ENCODE measurements around the gene SORCS2.

SORCS2 gene

DNA sequence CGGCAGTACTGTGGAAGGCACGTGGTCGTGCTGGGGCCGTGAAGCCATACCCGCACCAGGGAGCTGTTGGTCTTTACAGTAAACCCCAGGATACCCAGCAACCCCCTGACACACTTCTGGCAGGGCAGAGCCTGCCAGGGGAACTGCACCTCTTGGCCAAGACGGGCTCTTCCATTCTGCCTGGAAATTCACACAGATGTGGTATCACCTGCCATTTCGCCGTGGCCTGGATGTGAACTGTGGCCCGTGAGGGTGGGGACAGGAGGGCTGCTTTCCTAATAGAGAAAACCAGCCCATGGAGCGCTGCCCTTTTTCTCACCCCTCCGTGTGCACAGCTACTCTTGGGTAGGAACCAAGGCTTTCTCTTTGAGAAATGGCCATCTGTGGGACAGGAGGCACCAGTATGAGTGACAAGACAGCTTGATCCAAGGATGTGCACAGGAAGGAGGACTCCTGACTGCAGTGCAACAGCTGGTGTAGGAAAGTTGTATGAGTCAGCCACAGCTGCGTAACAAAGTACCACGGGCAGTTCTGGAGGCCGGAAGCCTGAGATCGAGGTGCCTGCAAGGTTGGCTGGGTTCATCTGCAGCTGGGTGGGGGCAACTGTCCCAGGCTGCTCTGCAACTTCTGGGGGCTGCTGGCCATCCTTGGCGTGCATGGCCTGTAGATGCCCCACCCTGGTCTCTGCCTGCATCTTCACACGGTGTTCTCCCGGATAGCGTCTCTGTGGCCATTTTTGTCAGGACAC lies 146.7 kb downstream of the SORCS2 start:
- DNase-seq (ENCODE audit: low read depth), result no peak

DNA sequence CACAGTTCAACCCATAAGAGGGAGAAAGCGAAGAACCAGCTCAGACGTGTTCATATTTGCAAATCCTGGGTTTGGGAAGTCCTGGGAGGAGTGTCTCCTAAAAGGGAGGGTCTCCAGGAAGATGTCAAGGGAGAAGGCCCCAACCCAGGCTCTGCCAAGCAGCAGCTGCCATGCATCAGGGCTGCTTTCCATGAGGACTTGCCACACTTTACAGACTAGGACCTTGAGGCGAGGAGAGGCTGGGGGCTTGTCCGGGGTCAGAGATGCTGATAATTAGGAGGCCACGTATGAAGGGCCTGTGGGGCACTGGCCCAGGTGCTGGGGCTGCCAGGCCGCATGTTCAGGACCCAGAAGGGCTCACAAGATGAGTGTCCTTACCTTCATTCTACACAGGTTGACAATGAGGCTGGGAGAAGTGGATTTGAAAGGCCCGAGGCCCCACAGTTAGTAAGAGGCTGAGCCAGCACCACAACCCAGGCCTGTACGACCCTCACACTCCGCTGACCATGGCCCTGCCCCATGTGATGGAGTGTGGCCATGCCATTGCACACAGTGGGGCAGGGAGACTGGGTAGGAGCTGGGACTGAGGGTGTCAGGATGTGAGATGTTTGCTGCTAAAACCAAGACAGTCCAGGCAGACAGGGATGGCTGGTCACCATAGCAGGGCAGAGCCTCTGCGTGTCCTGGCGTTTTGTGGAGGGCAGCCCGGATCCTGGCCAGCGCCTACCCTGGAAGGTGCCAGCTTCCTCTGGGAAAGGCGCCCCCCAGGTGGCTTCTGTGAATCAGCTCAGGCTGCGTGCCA lies 147.6 kb downstream of the SORCS2 start:
- no peak for DNase-seq (ENCODE audit: low read depth)

DNA sequence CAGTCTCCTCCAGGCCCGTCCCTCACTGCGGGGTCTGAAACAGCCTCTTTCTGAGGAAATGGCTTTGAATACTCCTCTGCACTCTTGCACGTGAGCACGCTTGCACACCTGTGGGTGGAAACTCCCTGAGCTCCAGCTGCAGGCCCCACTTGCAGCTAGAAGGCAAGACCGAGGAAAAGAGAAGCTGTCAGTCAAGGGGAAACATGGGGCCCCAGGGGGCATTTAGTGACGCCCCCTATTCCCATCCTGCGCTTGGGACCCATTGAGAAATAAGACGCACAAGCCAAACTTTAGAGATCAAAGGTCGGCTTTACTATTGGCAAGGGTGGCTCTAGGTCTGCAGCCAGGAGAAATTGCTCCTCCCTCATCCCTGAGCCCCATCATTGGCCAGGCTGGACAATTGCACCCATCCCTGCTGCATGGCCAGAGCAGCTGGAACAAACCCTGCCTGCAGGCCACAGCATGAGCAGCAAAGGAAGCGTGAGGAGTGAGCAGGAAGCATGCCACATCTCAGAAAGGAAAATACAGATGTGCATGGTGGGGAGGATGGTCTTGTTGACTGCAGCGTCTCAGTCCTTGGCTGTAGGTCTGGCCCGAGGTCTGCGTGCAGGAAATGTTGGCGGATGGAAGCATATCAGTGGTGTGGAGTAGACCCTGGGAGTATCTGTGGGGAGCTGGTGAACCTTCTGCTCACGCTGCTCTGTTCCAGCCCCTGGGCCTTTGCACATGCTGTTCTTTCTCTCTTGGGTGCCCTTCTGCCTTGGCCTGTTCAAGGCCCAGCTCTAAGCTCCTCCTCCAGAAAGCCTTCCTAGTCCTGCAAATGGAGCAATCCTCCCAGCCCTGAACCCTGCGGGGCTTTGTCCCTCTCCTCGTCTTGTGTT lies 148.5 kb downstream of the SORCS2 start:
- no peak for DNase-seq (ENCODE audit: low read depth)

DNA sequence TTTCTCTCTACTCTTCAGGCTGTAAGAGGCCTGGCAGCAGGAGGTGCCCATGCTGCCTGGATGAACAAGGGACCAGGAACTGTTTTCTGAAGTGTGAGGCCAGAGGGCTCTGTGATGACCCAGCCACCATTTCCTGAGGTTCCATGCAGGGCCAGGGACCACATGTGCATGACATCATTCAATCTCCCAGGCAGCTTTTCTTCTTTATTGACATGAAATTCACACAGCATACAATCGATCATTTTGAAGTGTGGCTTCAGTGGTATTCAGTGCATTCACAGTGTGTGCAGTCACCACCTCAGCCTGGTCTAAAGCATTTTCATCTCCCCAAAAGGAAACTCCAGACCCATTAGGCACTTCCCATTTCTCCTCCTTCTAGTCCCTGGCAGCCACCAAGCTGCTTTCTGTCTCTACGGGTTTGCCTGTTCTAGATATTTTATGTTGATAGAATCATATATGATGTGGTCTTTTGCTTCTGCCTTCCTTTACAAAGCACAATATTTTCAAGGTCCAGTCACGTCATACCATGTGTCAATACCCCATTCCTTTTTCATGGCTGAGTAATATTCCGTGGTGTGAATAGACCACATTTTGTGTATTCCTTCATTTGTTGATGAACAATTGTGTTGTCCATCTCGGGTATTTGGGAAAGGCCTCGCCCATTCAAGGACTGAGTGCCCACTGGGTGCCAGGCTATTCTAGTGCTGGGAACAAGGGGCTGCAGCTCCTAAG lies 149.3 kb downstream of the SORCS2 start:
- no peak for DNase-seq (ENCODE audit: low read depth)

DNA sequence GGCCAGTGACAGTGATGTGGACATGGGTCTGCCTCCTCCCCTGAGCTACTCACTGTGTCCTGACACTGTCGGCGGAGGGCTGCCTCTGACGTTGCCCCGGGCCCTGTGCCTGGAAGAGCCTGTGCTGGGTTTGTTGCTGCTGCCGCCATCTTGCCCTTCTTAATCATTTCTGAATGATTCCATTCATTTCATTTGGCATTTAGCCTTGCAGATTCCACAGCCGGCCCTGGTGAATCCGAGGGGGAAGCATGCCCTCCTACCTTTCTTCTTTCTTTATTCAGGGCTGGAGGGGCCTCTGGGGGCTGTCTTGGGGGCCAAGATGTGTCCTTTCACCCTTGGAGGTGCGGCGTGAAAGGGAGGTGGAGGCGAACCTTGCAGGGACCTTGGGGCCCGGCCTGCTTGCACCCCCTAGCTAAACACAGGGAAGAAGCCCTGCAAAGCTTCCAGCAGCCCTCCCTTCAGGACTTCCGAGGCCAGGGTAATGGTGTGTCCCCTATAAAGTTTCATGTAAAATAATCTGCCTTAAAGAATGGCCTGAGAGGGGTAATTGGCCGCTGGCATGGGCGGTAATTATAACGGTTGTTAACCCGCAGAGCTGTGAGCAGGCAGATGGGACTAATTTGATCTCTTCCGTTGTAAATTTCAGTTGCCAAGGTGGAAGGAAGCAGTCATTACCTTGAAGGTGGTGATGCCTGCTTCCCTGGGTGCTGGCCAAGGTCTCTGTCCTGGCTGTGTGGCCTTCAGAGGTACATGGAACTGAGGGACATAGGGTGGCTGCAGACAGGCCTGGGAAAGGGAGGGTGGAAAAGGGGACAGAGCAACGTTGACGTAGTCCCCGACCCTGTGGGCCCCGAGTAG lies 150.1 kb downstream of the SORCS2 start:
- DNase-seq (ENCODE audit: low read depth), result no peak

DNA sequence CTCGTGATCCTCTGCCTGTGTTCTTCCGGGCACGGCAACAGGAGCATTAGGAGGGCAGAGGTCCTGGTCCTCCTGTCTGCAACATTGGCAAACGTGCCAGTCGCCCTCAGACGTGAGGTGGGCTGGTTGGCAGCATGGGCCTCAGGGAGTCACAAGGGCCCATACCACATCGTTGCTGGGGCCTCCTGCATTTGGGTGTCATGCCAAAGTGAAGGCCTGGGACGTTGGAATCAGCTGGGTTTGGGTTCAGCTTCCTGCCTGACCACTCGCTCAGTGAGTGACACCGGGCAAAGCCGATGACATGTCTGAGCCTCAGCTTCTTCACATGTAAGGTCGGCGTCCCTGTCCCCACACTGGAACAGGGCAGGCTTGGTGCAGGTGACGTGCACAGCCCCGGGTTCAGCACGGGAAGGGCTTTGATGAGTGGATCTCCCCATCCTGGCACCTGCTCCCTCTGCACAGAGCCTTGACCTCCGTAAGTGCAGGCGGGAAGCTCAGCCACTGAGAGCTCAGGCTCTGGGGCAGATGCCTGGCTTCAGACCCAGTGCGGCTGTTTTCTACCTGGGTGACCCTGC lies 150.8 kb downstream of the SORCS2 start:
- DNase-seq (ENCODE audit: low read depth), result no peak

DNA sequence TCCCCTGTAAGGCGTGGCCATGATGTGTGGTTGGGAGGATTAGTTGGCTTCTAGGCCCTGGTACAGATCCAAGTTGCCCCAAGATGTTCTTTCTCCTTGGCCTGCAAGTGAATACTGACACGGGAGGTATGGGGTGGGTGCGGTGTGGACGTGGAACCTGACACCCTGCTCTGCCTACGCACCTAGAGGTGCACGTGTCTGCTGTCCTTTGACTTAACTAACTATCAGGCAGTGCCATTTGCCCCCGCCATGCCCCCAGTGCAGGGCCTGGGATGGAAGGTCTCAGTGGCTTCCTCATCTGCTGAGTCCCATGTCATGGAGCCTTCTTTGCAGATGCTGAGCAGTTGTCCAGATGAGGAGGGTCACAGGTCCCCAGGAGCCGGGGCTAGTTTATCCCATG lies 151.6 kb downstream of the SORCS2 start:
- no peak for DNase-seq (ENCODE audit: low read depth)

DNA sequence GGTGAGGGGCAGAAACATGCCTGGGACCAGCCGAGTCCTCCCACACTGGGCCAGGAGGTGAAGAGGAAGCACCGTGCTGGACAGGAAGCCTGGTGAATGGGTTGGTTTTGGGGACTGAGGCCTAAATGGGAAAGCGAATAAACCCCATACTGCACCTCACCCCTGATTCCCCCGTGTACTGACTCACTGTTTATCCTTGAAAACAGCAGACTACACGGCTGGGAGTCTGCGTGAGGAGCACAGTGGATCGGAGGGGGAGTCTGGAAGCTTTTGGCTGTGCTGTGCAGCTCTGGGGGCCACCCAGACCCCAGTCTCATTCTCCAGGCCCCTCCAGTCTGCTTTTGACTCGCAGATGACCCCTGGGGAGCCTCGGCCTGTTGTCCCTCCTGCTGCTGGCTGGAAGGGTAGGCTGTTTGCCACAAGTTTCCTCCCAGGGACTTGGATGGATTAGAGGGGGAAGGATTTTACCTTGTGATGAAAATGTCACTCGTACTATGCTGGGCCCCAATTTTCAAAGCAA lies 152.4 kb downstream of the SORCS2 start:
- no peak for DNase-seq (ENCODE audit: low read depth)

DNA sequence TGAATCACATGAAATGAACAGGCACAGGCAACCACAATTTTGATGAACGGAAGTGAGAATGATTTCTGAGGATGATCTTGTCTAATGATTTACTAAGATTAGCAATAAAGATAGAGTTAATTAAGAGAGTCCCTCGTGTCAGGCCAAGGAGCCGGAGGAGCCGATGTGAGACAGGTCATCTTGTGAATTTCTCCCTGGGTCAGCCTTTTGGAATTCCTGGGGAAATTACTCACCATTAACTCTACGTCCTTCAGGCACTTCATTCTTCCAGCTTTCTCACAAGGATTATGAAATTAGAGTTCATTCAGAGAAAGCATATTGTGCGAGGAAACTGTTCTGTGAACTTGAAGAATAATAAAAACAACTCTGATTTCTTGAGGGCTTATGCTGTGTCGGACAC lies 155.6 kb downstream of the SORCS2 start:
- DNase-seq (ENCODE audit: low read depth), result no peak

DNA sequence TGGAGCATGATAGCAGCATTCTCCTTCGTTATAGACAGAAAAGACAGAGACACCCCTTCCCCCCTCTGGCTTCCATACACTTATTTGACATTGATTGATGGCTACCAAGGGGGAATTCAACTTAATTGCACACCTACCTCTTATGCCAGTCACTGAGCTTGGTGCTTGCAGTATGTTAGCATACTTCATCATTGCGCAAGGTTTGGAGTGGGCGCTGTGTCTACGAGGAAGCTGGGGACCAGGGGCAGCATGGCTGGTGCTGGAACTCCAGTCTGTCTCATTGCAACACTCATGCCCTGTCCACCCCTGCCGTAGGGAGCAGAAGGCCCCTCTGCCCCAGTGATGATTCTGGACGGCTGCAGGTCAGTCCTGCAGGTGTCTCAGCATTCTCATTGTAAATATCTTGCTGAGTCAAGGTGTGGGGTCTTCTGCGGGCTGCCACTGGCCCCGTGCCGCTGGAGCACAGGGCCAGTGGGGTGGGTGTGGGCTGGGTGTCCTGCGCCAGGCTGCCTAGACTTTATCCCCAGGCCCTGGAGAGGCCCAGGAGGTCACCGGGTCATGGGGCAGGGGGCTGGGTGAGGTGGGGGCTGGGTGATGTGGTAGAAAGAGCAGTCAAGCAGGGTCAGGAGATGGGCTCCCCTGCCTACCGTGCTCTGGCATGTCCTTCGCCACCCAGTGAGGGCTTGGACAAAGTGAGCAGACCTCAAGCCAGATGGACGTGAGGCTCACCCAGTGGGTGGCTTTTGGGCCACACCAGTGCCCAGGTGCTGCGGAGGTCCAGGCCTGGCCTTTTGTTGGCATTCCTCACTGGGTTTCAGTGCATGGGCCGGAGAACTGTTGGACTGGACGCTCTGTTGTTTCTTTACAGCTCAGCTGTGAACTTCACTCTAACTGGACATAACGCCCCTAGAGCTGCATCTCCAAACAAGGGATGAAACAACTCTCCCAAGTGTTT lies 156.9 kb downstream of the SORCS2 start:
- no peak for DNase-seq (ENCODE audit: low read depth)

DNA sequence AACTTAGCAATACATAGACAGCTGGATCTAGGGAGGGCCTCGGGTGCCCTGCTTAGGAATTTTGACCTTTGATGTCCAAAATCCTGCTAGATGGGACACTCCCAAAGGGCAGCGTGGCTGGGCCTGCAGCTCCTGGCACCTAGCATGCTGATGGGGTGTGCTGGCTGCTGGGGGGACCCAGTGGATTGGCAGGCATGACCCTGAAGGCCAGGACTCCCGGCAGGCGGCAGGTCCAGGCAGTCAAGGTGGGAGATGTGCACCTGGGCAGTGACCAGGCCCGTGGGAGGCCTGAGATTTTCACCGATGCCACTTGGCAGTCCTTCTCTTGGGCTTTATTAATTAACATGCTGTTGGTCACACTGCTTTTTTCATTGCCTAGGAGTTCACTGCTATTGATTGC lies 158.1 kb downstream of the SORCS2 start:
- no peak for DNase-seq (ENCODE audit: low read depth)

DNA sequence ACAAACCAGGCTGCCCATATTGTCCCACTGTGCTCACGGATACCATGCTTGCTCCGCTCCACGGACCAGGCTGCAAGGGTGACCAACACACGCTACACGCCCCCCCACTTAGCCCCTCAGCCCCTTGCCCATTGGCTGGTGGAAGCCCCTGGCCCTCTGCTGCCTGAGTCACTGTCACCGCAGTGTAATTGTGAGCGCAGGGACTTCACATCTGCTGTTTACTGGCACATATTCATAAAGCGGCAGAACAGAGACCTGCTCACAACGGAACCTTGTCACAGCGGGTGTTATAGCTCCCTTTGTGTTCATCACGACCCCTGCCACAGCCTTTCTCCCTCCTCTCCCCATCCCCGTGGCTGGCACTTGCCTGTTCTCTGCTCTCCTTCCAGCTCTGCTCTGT lies 158.7 kb downstream of the SORCS2 start:
- no peak for DNase-seq (ENCODE audit: low read depth)

DNA sequence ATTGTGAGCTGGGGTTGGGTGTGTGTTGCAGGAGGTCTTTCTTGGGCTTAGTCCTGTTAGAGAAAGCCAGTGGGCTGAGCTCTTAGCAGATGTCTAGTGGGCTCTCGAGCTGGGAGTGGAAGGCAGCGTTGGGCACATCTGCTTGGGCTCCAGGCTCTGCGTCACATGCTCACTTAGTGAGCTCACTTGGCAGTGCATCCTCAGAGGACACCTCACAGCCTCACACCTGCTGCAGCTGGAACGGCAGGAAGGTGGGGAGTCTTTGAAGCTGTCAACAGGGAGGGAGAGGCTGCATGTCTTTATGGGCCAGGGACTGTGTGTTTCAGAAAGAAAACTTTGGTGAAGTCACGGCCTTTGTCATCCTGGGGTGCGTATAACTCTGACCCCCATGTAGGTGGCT lies 160.1 kb downstream of the SORCS2 start:
- no peak for DNase-seq (ENCODE audit: low read depth)

DNA sequence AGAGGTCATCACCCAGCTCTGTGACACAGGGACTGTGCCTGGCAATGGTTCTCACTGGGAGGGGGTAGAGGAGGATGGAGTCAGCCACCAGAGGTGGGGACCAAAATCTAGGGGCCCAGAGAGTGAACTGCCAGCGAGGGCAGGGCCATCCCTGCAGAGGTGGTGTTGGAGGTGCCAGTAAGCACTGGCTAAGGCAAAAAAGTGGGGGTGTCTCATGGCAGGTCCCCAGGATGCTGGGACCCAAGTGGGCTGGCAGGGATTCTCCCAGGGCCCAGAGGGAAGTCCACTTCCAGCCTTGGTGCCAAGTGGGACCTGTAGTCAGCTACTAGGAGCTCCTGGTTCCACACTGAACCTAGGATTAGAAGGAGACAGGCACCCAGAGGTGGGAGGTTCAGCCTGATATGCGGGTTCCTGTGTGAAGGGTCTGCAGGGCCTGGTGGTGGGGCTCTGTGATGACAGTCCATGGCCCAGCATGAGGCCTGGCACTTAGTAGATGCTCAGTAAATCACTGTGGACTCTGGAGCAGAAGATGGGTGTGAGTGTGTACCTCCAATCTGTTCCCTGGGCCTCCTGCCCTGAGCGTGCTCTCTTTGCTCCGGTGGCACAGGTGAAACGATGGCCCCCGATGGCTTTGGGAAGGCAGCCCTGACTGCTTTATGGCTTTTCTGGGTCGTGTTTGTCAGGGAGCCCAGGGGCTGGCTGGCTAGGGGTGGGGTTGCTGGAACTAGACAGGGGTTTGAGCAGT lies 160.9 kb downstream of the SORCS2 start:
- DNase-seq (ENCODE audit: low read depth), result no peak

DNA sequence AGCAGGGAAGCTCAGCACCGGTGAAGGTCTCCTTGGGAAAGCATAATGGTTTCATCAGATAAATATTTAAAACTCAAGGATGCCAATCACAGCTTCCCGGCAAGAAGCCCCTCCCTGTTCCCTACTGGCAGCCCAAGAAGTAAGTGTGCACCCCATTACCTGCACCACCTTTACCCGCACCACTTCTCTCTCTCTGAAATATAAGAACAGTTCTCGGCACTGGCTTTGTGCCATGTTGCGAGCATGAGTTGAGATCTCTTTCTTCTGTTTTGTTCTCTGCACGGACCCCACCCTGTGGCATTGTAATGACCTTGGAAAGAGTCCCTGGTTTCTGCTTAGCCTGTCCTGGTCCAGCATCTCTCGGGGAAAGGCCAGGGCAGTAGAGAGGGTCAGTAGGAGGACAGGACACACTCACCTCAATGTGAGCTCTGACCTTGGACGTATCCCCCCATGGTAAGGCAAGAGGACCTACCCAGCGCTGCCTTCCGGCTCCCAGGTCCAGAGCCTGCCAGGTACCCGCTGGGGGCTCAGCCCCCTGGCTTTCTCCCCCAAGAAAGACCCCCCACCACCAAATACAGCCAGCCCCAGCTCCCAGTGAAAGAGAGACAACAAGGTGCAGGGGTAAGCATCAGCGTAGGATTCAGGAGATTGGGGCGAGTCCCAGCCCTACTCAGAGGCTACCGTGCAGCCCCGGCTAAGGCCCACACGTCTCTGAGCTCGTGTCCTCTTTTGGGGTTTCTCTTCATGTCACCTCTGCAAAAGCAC lies 161.7 kb downstream of the SORCS2 start:
- no peak for DNase-seq (ENCODE audit: low read depth)

DNA sequence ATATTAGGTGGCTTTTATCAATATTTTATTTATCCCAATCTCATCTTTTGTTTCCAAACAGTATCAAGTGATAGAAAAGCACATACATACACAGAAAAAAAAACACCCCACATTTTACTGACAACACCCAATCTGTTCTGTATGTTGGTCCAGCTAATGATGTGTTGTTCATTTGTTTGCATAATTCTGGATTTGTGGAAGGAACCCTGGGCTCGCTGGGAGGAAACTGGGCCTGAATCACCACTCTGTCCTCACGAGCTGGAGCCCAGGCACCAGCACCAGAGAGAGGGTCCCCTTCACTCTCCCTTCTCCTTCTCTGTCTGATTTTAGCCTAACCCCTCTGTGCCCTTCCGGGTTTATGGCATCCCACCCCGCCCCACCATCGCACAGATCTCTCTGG lies 162.6 kb downstream of the SORCS2 start:
- no peak for DNase-seq (ENCODE audit: low read depth)

DNA sequence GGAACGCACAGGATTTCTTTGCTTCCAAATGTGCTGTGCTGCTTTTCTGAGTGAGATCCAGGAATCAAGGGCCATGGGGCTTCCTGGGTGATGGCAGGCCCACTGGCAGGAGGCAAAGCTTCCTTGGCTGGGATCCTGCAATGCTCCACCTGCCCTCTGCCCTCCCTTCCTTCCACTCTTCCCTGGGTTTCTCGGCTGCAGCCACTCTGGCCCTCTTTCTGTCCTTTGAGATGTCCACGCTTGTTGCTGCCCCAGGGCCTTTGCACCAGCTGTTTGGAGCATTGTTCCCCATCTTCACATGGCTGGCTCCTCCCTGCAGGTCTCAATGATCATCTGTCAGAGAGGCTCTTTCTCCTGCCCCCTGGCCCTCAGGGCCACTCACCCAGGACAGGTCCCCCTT lies 163.5 kb downstream of the SORCS2 start:
- no peak for DNase-seq (ENCODE audit: low read depth)

Measured in amniotic epithelial cell (primary cell).